GM12892 (cell line): ENCODE data around the gene WAC.

Source experiments
- POLR2A ChIP-seq: IDR thresholded peaks from 2 replicates; pipeline ENCODE4 v1.6.1; 2011; ENCODE audit warnings: low read depth, low read length, control low read depth
- POLR2AphosphoS5 ChIP-seq: IDR thresholded peaks from 2 replicates; pipeline ENCODE4 v1.6.1; 2011; ENCODE audit warnings: low read depth, low read length, control low read depth
- TAF1 ChIP-seq: IDR thresholded peaks from 2 replicates; pipeline ENCODE4 v1.6.1; 2011; ENCODE audit warnings: low read depth, mild to moderate bottlenecking, control low read depth, low read length, borderline replicate concordance

DNA sequence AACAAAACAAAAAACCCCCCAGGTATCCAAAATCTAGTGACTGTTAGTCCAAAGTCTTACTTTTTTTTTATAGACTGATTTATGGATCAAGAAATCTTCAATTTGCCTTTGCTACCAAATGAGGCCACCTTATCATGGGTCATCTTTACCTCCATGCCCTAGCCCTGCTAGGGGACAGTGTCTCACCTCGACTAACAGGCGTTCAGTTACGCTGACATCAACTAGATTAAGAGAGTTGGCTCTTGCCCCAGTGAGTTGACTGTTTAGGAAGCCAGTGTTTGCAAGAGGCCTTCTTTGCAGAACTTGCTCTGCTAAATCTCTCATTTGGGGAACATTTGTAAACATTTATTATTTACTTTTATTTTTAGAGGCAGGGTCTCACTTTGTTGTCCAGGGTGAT is 36.9 kb upstream of the WAC start:
- TF ChIP-seq POLR2A (no peak), TAF1 (no peak), POLR2AphosphoS5 (no peak)
